ENCODE measurements around the gene PTH.
A peak's percentile ranks its signal among the peaks of the same experiment; 100 is the strongest.

The PTH gene

DNA sequence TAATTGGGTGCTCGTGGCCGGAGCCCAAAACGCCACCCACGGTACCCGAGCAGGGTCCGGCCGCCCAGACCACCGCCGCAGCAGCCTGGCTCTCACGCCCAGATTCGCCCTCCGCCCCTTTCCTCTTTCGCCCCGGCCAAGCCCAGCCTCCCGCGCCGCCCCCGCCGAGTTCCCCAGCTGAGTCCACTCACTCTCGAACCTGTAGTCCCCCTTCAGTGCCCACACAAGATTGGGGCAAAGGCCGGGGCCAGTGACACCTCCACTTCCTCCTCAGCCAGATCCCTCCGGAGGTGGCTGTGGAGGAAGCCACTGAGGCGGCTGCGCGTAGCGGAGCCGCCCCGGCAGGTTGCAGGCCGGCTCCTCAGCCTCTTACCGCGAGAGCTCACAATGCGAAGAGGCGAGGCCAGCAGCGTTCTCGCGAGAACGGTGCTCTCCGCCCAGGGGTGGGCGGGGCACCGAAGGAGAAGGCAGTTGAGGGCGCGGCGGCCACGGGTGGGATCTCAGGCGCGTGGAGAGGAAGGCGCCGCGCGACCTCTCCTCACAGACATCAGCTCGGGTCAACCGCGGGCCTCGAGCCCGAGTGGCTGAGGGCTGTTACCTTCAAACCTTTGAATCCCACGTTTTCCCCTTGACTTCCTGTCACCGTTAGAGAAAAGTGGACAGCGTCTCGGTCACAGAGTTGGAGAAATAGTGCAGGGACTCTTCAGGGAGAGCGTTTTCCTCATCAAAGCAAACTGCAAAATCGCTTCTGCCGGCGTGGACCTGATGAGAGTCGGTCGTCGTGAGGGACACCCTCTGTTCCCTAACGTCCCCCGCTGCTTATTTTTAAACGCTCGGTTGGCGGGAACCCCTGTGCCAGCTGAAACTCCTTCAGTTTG, 32.7 kb downstream of the PTH start, which contains the start of gene BTBD10:
BTBD10 (minus strand) TSS at position 322 of the 878 bp plus-strand sequence. CDS start 18,098 bp downstream, outside the sequence.
- peaks cover 3% of the 10 kb centered on the region for H3K27me3 Mint-ChIP-seq (ENCODE audit: low read depth, poor library complexity)
- peak; percentile 89 for DNase-seq
- H3K27ac Mint-ChIP-seq = peak within 1 kb of the TSS; percentile 99
- peaks cover 24% of the 10 kb centered on the region for H3K4me1 Mint-ChIP-seq
- peaks cover 14% of the 10 kb centered on the region for H3K36me3 Mint-ChIP-seq (ENCODE audit: low read depth)
- H3K9me3 Mint-ChIP-seq = peaks cover 4% of the 10 kb centered on the region
- H3K4me3 Mint-ChIP-seq = peak within 1 kb of the TSS; percentile 100
- TF ChIP-seq, protein P1, sequence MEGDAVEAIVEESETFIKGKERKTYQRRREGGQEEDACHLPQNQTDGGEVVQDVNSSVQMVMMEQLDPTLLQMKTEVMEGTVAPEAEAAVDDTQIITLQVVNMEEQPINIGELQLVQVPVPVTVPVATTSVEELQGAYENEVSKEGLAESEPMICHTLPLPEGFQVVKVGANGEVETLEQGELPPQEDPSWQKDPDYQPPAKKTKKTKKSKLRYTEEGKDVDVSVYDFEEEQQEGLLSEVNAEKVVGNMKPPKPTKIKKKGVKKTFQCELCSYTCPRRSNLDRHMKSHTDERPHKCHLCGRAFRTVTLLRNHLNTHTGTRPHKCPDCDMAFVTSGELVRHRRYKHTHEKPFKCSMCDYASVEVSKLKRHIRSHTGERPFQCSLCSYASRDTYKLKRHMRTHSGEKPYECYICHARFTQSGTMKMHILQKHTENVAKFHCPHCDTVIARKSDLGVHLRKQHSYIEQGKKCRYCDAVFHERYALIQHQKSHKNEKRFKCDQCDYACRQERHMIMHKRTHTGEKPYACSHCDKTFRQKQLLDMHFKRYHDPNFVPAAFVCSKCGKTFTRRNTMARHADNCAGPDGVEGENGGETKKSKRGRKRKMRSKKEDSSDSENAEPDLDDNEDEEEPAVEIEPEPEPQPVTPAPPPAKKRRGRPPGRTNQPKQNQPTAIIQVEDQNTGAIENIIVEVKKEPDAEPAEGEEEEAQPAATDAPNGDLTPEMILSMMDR (IDR thresholded peaks at IDR 0.05) = no peak

DNA sequence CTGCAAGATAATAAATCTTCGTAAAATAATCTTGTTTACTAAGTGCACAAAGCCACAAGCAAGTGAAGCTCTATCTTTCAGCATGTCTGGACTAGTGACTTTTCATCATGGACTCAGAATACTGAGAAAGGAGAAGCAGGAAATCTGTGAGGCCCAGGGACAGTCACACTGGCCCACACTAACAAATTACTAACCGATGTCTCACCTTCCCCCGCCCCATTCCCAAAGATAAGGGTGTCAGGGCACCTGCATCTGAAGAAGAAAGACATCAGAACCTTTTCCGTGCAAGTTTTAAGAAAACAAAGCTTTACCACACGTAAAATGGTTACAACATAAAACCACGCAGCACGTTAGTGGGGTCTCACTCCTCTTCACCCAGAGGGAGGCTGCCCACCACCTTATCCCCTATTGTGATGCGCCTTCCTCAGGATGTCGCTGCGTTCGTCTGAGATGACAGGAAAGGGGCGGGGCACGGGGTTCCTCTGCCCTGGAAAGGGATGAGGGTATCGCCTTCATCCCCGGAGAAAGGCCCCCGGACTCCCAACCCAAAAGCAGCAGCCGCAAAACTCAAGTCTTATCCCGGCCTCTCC, 33.4 kb downstream of the PTH start:
- H3K27ac Mint-ChIP-seq = peak overlapping the region; percentile 99
- peaks cover 3% of the 10 kb centered on the region for H3K27me3 Mint-ChIP-seq (ENCODE audit: low read depth, poor library complexity)
- peaks cover 14% of the 10 kb centered on the region for H3K36me3 Mint-ChIP-seq (ENCODE audit: low read depth)
- H3K4me3 Mint-ChIP-seq = peak overlapping the region; percentile 100
- H3K4me1 Mint-ChIP-seq = peaks cover 24% of the 10 kb centered on the region
- DNase-seq = peak; percentile 76
- TF ChIP-seq, protein P1 (IDR thresholded peaks at IDR 0.05) = no peak
- H3K9me3 Mint-ChIP-seq = peaks cover 4% of the 10 kb centered on the region

DNA sequence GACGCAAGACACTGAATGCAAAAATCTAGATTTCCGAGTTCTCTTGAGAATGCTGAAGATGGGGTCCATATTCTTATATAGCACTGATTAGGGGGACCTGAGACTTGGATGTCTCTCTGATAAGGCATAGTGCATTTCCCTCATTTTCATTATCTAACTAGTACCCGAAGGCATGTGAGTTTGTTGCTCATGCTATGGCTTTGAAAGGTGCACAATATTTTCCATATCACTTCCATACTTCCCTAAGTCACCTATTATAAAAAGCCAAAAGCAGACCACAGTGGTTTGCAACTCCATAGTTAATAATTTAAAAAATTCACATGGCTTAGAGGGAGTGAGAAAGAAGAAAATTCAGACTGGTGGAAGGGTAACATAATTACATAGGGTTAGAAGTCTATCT, 34.5 kb downstream of the PTH start:
- peaks cover 24% of the 10 kb centered on the region for H3K4me1 Mint-ChIP-seq
- peak overlapping the region; percentile 100 for H3K4me3 Mint-ChIP-seq
- H3K27ac Mint-ChIP-seq = no peak overlapping the region
- H3K9me3 Mint-ChIP-seq = peaks cover 4% of the 10 kb centered on the region
- peaks cover 14% of the 10 kb centered on the region for H3K36me3 Mint-ChIP-seq (ENCODE audit: low read depth)
- TF ChIP-seq, protein P1 (IDR thresholded peaks at IDR 0.05) = no peak
- no peak for DNase-seq
- H3K27me3 Mint-ChIP-seq (ENCODE audit: low read depth, poor library complexity) = peaks cover 3% of the 10 kb centered on the region

DNA sequence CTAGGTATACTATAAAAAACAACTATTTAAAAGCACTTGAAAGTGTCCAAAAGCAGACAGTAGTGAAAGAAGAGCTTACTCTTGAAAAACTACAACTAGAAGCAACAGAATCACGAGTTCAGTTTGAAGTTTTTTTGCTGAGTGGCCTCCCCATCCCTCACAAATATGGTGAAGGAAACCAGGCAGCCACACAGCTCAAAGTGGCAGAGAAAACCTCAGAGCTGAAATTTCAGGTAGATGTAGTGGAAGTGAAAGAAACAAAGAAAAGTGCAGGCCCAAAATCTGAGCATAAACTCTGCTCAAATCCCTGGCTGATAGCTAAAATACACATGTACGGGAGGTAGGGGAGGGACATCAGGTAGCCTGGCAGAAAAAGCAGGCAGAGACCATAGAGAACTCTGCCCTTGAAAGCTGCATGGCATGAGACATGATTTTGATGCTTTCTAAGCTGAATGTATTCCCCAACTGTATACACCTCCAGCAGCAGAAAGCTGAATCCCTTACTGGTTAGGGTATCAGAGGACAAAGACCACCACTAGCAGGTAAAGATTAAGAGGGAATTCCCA, 44.9 kb downstream of the PTH start:
- Mint-ChIP-seq H3K27ac (no peak overlapping the region), H3K4me1 (no peaks in the 10 kb centered on the region), H3K4me3 (no peak overlapping the region), H3K9me3 (peaks cover 16% of the 10 kb centered on the region), H3K27me3 (ENCODE audit: low read depth, poor library complexity) (no peaks in the 10 kb centered on the region), H3K36me3 (ENCODE audit: low read depth) (peaks cover 20% of the 10 kb centered on the region)
- TF ChIP-seq, protein P1 (IDR thresholded peaks at IDR 0.05) = no peak
- no peak for DNase-seq

DNA sequence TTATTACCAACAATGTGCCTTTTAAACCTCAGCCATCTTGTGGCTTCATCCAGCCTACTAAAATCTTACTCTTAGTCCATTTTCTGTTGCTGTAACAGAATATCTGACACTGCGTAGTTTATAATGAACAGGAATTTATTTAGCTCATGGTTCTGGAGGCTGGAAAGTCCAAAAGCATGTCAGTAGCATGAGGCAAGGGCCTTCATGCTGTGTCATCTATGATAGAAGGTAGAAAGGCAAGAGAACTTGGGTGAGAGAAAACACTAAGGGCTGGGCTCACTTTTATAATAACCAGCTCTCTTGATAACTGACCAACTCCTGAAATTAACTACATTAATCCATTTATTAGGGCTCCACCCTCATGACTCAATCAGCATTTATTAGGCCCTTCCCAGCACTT, 46.3 kb downstream of the PTH start:
- TF ChIP-seq, protein P1 (IDR thresholded peaks at IDR 0.05) = no peak
- DNase-seq = no peak
- H3K27ac Mint-ChIP-seq = no peak overlapping the region
- no peaks in the 10 kb centered on the region for H3K27me3 Mint-ChIP-seq (ENCODE audit: low read depth, poor library complexity)
- no peak overlapping the region for H3K4me3 Mint-ChIP-seq
- H3K36me3 Mint-ChIP-seq (ENCODE audit: low read depth) = peaks cover 20% of the 10 kb centered on the region
- H3K9me3 Mint-ChIP-seq = peaks cover 16% of the 10 kb centered on the region
- no peaks in the 10 kb centered on the region for H3K4me1 Mint-ChIP-seq

Measured in nephron progenitor cell (in vitro differentiated cells).